ENCODE measurements around the gene LEAP2. TPM values are rescaled to one million over a fixed set of nuclear protein-coding genes. Genes with fewer than 3 reads are reported as not detected.
A peak's percentile ranks its signal among the peaks of the same experiment; 100 is the strongest.

The LEAP2 gene
- polyA plus RNA-seq, 1 donor from 2014 or later: 1.6 TPM

DNA sequence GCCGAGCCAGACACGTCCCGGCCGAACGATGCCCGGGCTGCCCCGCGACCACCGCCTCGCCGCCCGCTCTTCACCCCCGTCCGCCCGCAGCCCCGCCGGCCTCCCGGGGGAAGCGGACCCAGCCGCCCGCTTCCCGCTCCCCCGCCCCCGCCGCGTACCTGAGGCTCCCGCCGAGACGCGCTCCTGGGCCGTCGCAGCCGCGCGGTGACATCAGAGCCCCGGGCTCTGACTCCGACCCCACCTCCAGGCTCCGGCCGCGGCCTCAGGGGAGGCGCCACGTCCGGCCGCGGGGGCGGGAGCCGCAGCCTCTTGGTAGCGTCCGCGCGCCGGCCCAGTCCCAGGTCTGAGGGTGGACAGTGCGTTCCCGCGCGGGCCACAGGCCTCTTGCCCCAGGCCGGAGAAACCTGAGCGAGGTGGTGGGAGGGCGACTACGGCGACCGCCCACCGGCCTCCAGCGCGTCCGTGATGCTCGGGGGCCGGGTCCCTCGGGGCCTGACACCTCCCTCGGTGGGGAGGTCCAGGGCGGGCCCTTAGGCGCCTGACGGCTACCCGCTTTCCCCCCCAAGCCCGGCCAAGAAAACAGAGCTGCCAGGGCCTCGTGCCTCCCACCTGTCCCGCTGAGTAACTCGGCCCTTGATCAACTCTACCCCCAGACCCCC is 42.9 kb upstream of the LEAP2 start, which contains the start of gene SHROOM1:
Gene SHROOM1, minus strand, starts transcription at position 212 of the 659 bp plus-strand sequence. CDS start 4,507 bp downstream, outside the sequence.
- no peaks in the 10 kb centered on the region for H3F3A ChIP-seq (ENCODE audit: insufficient read depth, low read length, poor library complexity, severe bottlenecking)
- H3K4me2 ChIP-seq (ENCODE audit: low read length): no peak within 1 kb of the TSS
- H3K4me3 ChIP-seq (ENCODE audit: low read length): peak within 1 kb of the TSS; percentile 65
- H2AFZ ChIP-seq (ENCODE audit: low read depth, low read length): no peak within 1 kb of the TSS
- peaks cover 60% of the 10 kb centered on the region for H3K27me3 ChIP-seq (ENCODE audit: insufficient read depth, low read depth, low read length)
- H3K9ac ChIP-seq (ENCODE audit: low read length): peak within 1 kb of the TSS; percentile 58
- H3K27ac ChIP-seq (ENCODE audit: low read length): no peak within 1 kb of the TSS
- no peaks in the 10 kb centered on the region for H3K79me2 ChIP-seq (replicated peaks; ENCODE audit: insufficient read depth, low read length)
- H3K9me2 ChIP-seq (ENCODE audit: insufficient read depth, low read length): no peaks in the 10 kb centered on the region
- H3K36me3 ChIP-seq (ENCODE audit: insufficient read depth, low read length): no peaks in the 10 kb centered on the region
- no peaks in the 10 kb centered on the region for H4K20me1 ChIP-seq (ENCODE audit: insufficient read depth)
- TF ChIP-seq MXI1 (conservative IDR thresholded peaks at IDR 0.05; ENCODE audit: poor library complexity, severe bottlenecking) (no peak), SMC3 (conservative IDR thresholded peaks at IDR 0.05; ENCODE audit: poor library complexity) (no peak), POLR2AphosphoS5 (IDR thresholded peaks at IDR 0.05) (no peak), TAF1 (IDR thresholded peaks at IDR 0.05; ENCODE audit: low read depth) (no peak), EP300 (conservative IDR thresholded peaks at IDR 0.05; ENCODE audit: poor library complexity, severe bottlenecking) (no peak), RAD21 (conservative IDR thresholded peaks at IDR 0.05) (no peak), EZH2 (IDR thresholded peaks at IDR 0.05; ENCODE audit: borderline replicate concordance, insufficient read depth, low read length, poor library complexity, severe bottlenecking) (no peak)
- TF ChIP-seq, protein P1, sequence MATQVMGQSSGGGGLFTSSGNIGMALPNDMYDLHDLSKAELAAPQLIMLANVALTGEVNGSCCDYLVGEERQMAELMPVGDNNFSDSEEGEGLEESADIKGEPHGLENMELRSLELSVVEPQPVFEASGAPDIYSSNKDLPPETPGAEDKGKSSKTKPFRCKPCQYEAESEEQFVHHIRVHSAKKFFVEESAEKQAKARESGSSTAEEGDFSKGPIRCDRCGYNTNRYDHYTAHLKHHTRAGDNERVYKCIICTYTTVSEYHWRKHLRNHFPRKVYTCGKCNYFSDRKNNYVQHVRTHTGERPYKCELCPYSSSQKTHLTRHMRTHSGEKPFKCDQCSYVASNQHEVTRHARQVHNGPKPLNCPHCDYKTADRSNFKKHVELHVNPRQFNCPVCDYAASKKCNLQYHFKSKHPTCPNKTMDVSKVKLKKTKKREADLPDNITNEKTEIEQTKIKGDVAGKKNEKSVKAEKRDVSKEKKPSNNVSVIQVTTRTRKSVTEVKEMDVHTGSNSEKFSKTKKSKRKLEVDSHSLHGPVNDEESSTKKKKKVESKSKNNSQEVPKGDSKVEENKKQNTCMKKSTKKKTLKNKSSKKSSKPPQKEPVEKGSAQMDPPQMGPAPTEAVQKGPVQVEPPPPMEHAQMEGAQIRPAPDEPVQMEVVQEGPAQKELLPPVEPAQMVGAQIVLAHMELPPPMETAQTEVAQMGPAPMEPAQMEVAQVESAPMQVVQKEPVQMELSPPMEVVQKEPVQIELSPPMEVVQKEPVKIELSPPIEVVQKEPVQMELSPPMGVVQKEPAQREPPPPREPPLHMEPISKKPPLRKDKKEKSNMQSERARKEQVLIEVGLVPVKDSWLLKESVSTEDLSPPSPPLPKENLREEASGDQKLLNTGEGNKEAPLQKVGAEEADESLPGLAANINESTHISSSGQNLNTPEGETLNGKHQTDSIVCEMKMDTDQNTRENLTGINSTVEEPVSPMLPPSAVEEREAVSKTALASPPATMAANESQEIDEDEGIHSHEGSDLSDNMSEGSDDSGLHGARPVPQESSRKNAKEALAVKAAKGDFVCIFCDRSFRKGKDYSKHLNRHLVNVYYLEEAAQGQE (IDR thresholded peaks at IDR 0.05; ENCODE audit: borderline replicate concordance): no peak
- TF ChIP-seq, protein P2, sequence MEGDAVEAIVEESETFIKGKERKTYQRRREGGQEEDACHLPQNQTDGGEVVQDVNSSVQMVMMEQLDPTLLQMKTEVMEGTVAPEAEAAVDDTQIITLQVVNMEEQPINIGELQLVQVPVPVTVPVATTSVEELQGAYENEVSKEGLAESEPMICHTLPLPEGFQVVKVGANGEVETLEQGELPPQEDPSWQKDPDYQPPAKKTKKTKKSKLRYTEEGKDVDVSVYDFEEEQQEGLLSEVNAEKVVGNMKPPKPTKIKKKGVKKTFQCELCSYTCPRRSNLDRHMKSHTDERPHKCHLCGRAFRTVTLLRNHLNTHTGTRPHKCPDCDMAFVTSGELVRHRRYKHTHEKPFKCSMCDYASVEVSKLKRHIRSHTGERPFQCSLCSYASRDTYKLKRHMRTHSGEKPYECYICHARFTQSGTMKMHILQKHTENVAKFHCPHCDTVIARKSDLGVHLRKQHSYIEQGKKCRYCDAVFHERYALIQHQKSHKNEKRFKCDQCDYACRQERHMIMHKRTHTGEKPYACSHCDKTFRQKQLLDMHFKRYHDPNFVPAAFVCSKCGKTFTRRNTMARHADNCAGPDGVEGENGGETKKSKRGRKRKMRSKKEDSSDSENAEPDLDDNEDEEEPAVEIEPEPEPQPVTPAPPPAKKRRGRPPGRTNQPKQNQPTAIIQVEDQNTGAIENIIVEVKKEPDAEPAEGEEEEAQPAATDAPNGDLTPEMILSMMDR (IDR thresholded peaks at IDR 0.05; ENCODE audit: poor library complexity, severe bottlenecking): no peak
- no peaks in the 10 kb centered on the region for H3K9me3 ChIP-seq (ENCODE audit: low read length)

DNA sequence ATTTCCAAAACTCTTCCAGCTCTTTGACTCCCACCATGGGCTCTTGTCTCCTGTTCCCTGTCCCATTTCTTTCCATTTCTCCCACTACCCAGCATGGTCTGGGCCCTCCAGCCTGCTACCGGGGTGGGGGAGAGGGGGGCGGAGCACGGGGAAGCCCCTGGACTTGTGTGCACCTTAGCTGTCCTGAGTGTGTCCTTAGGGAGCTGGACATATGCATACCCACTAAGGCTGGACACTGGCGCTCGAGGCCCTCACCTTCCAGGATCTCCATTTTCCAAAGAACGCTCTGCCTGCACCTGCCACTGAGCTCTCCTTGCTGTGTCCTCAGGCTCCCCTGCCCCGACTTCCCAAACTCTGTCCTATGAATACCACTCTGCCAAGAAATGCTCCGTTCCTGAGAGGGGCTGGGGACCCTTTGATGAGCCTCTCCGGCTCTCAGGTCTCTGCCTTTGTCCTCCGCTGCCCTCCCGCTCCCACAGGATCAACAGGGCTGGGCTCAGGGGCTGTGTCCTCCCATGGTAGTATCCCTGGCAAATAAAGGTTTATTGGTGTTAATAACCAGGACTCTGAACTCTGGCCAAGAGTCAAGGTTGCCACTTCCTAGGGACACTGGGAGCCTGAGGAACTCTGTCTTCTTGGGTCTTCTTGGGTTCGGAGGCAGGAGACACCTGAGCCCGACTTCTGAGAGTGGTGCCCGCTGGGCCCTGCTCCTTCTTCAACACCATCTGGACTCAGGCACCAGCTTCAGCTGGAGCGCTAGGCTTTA is 42.2 kb upstream of the LEAP2 start:
- Histone ChIP-seq H3F3A (ENCODE audit: insufficient read depth, low read length, poor library complexity, severe bottlenecking) (no peaks in the 10 kb centered on the region), H2AFZ (ENCODE audit: low read depth, low read length) (no peak overlapping the region), H3K9ac (ENCODE audit: low read length) (no peak overlapping the region), H3K36me3 (ENCODE audit: insufficient read depth, low read length) (no peaks in the 10 kb centered on the region), H3K9me2 (ENCODE audit: insufficient read depth, low read length) (no peaks in the 10 kb centered on the region), H3K9me3 (ENCODE audit: low read length) (no peaks in the 10 kb centered on the region), H4K20me1 (ENCODE audit: insufficient read depth) (no peaks in the 10 kb centered on the region), H3K27me3 (ENCODE audit: insufficient read depth, low read depth, low read length) (peaks cover 53% of the 10 kb centered on the region), H3K4me3 (ENCODE audit: low read length) (peak overlapping the region; percentile 65), H3K79me2 (replicated peaks; ENCODE audit: insufficient read depth, low read length) (no peaks in the 10 kb centered on the region), H3K27ac (ENCODE audit: low read length) (no peak overlapping the region), H3K4me2 (ENCODE audit: low read length) (no peak overlapping the region)
- TF ChIP-seq, protein P2 (IDR thresholded peaks at IDR 0.05; ENCODE audit: poor library complexity, severe bottlenecking): no peak
- TF ChIP-seq POLR2AphosphoS5 (IDR thresholded peaks at IDR 0.05): no peak
- TF ChIP-seq EZH2 (IDR thresholded peaks at IDR 0.05; ENCODE audit: borderline replicate concordance, insufficient read depth, low read length, poor library complexity, severe bottlenecking): no peak
- TF ChIP-seq, protein P1 (IDR thresholded peaks at IDR 0.05; ENCODE audit: borderline replicate concordance): no peak
- TF ChIP-seq EP300 (conservative IDR thresholded peaks at IDR 0.05; ENCODE audit: poor library complexity, severe bottlenecking): no peak
- no peak for TF ChIP-seq SMC3 (conservative IDR thresholded peaks at IDR 0.05; ENCODE audit: poor library complexity)
- TF ChIP-seq RAD21 (conservative IDR thresholded peaks at IDR 0.05): no peak
- TF ChIP-seq MXI1 (conservative IDR thresholded peaks at IDR 0.05; ENCODE audit: poor library complexity, severe bottlenecking): no peak
- no peak for TF ChIP-seq TAF1 (IDR thresholded peaks at IDR 0.05; ENCODE audit: low read depth)
